ENCODE data around the gene BAK1. TPM values are rescaled to one million over a fixed set of nuclear protein-coding genes. Genes with fewer than 3 reads are reported as not detected.

The BAK1 gene
- total and polyA plus RNA-seq, 2 of the 13 experiments (the other 11 are each of a cell fraction or from before 2014, with no cell fraction given): 15.0 to 23.8 TPM

DNA sequence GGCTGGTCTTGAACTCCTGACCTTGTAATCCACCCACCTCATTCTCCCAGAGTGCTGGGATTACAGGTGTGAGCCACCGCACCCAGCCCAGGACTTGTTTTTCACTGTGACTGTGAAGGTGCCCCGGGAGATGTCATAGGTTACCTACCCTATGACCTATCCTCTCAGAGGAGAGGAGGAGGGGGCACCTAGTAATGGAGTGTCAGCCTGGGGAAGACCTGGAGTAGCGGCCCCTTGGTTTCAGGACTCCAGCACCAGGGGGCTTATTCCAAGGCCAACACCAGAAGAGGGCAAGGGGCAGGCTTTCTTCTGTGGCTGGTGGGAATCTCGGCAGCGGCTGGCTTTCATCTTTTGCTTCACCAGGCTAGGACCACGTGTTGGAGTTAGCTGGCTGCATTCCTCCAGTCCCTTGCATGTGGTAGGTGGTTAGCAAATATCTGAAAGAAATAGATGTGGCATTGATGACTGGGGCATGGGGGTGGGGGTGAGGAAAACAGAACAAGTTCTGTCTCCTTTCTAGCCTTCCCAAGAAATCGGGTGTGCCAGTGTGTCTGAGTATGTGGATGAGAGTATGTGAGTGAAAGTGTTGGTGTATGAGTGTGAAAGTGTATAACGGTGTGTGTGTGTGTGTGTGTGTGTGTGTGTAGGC lies 33.2 kb upstream of the BAK1 start (continued):
- TF ChIP-seq, protein P1, sequence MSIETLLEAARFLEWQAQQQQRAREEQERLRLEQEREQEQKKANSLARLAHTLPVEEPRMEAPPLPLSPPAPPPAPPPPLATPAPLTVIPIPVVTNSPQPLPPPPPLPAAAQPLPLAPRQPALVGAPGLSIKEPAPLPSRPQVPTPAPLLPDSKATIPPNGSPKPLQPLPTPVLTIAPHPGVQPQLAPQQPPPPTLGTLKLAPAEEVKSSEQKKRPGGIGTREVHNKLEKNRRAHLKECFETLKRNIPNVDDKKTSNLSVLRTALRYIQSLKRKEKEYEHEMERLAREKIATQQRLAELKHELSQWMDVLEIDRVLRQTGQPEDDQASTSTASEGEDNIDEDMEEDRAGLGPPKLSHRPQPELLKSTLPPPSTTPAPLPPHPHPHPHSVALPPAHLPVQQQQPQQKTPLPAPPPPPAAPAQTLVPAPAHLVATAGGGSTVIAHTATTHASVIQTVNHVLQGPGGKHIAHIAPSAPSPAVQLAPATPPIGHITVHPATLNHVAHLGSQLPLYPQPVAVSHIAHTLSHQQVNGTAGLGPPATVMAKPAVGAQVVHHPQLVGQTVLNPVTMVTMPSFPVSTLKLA (IDR thresholded peaks at IDR 0.05): peak; percentile 96
- TF ChIP-seq, protein P2, sequence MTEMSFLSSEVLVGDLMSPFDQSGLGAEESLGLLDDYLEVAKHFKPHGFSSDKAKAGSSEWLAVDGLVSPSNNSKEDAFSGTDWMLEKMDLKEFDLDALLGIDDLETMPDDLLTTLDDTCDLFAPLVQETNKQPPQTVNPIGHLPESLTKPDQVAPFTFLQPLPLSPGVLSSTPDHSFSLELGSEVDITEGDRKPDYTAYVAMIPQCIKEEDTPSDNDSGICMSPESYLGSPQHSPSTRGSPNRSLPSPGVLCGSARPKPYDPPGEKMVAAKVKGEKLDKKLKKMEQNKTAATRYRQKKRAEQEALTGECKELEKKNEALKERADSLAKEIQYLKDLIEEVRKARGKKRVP (CRISPR knock-in tag; IDR thresholded peaks at IDR 0.05): peak in 1 of 2 experiments; percentile 77; a peak in 2 of 4 replicates
- no peak for TF ChIP-seq TCF7L2 (IDR thresholded peaks at IDR 0.05; ENCODE audit: low read depth, low read length)
- TF ChIP-seq MEF2D (CRISPR knock-in tag; IDR thresholded peaks at IDR 0.05): 0 out of 2 replicates have a peak, but pooled peaks have one; percentile 42
- TF ChIP-seq DPF2 (CRISPR knock-in tag; IDR thresholded peaks at IDR 0.05; ENCODE audit: borderline replicate concordance, low read depth): peak; percentile 78; the same call in 1 of the 2 replicates
- TF ChIP-seq NR2F2 (IDR thresholded peaks at IDR 0.05; ENCODE audit: borderline replicate concordance, low read depth): peak; percentile 89
- TF ChIP-seq ESRRA (CRISPR knock-in tag; IDR thresholded peaks at IDR 0.05; ENCODE audit: low read depth): peak; percentile 58; the same call in 1 of the 2 replicates
- TF ChIP-seq, protein P3, sequence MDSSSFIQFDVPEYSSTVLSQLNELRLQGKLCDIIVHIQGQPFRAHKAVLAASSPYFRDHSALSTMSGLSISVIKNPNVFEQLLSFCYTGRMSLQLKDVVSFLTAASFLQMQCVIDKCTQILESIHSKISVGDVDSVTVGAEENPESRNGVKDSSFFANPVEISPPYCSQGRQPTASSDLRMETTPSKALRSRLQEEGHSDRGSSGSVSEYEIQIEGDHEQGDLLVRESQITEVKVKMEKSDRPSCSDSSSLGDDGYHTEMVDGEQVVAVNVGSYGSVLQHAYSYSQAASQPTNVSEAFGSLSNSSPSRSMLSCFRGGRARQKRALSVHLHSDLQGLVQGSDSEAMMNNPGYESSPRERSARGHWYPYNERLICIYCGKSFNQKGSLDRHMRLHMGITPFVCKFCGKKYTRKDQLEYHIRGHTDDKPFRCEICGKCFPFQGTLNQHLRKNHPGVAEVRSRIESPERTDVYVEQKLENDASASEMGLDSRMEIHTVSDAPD (CRISPR knock-in tag; IDR thresholded peaks at IDR 0.05): peak; percentile 88
- TF ChIP-seq, protein P4, sequence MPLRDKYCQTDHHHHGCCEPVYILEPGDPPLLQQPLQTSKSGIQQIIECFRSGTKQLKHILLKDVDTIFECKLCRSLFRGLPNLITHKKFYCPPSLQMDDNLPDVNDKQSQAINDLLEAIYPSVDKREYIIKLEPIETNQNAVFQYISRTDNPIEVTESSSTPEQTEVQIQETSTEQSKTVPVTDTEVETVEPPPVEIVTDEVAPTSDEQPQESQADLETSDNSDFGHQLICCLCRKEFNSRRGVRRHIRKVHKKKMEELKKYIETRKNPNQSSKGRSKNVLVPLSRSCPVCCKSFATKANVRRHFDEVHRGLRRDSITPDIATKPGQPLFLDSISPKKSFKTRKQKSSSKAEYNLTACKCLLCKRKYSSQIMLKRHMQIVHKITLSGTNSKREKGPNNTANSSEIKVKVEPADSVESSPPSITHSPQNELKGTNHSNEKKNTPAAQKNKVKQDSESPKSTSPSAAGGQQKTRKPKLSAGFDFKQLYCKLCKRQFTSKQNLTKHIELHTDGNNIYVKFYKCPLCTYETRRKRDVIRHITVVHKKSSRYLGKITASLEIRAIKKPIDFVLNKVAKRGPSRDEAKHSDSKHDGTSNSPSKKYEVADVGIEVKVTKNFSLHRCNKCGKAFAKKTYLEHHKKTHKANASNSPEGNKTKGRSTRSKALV (CRISPR knock-in tag; IDR thresholded peaks at IDR 0.05): 0 out of 2 replicates have a peak, but pooled peaks have one; percentile 33
- TF ChIP-seq ZBTB21 (CRISPR knock-in tag; IDR thresholded peaks at IDR 0.05): peak; percentile 88
- peak; percentile 47; the same call in 1 of the 2 replicates for TF ChIP-seq IRF2 (CRISPR knock-in tag; IDR thresholded peaks at IDR 0.05)
- TF ChIP-seq ZNF460 (CRISPR knock-in tag; IDR thresholded peaks at IDR 0.05; ENCODE audit: borderline replicate concordance): peak; percentile 65; the same call in 1 of the 2 replicates
- TF ChIP-seq ZNF780A (CRISPR knock-in tag; IDR thresholded peaks at IDR 0.05): no peak
- no peak for TF ChIP-seq ZNF720 (CRISPR knock-in tag; IDR thresholded peaks at IDR 0.05)
- peak; percentile 92 for TF ChIP-seq HMG20A (CRISPR knock-in tag; IDR thresholded peaks at IDR 0.05; ENCODE audit: borderline replicate concordance)
- TF ChIP-seq SUZ12 (IDR thresholded peaks at IDR 0.05; ENCODE audit: low read depth, low read length): no peak
- TF ChIP-seq, protein P5, sequence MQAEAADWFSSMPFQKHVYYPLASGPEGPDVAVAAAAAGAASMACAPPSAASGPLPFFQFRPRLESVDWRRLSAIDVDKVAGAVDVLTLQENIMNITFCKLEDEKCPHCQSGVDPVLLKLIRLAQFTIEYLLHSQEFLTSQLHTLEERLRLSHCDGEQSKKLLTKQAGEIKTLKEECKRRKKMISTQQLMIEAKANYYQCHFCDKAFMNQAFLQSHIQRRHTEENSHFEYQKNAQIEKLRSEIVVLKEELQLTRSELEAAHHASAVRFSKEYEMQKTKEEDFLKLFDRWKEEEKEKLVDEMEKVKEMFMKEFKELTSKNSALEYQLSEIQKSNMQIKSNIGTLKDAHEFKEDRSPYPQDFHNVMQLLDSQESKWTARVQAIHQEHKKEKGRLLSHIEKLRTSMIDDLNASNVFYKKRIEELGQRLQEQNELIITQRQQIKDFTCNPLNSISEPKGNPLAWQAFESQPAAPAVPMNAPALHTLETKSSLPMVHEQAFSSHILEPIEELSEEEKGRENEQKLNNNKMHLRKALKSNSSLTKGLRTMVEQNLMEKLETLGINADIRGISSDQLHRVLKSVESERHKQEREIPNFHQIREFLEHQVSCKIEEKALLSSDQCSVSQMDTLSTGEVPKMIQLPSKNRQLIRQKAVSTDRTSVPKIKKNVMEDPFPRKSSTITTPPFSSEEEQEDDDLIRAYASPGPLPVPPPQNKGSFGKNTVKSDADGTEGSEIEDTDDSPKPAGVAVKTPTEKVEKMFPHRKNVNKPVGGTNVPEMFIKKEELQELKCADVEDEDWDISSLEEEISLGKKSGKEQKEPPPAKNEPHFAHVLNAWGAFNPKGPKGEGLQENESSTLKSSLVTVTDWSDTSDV (CRISPR knock-in tag; IDR thresholded peaks at IDR 0.05): no peak
- peak; percentile 16; the same call in 1 of the 2 replicates for TF ChIP-seq SP5 (CRISPR knock-in tag; IDR thresholded peaks at IDR 0.05; ENCODE audit: borderline replicate concordance, low read depth)
- peak; percentile 97 for TF ChIP-seq TCF7 (IDR thresholded peaks at IDR 0.05; ENCODE audit: low read depth)
- no peak for TF ChIP-seq CREB1 (IDR thresholded peaks at IDR 0.05)
- peak; percentile 41; the same call in 1 of the 2 replicates for TF ChIP-seq CREB1 (CRISPR knock-in tag; IDR thresholded peaks at IDR 0.05)
- TF ChIP-seq ZNF3 (CRISPR knock-in tag; IDR thresholded peaks at IDR 0.05): peak; percentile 51; the same call in 1 of the 2 replicates
- no peak for TF ChIP-seq ZNF296 (CRISPR knock-in tag; conservative IDR thresholded peaks at IDR 0.05)

Measured in HepG2 (cell line).